ENCODE results near the gene ANXA11.
"Not testable (repeated sequence)": the region's sequence is repeated elsewhere in the genome, so short reads cannot be mapped to it uniquely, and the experiment has no call there.

ANXA11 gene

DNA sequence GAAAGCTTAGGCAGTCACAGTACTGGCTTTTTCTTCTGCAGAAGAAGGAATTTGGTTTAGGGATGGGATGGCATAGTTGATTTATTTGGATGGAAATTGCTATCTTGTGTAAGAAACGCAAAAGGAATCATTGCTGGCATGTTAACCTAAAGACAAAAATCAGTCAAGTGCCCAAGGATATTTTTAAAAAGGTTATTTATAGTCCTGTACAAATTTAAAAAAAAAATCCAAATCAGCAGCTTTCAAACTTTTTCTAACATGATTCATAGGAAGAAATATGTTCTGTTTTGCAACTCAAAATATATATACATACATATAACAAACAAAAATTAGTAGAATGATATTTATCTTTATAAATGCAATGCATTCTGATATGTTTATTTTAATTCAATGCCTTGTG, 28.5 kb upstream of the ANXA11 start:
- H3K4me3 Mint-ChIP-seq; H3K9me3 Mint-ChIP-seq; H3K36me3 Mint-ChIP-seq (ENCODE audit: low read depth); intact Hi-C loops (cut with micrococcal nuclease); H3K27ac Mint-ChIP-seq; H3K4me1 Mint-ChIP-seq (ENCODE audit: low read depth); H3K27me3 Mint-ChIP-seq: not testable (repeated sequence)

DNA sequence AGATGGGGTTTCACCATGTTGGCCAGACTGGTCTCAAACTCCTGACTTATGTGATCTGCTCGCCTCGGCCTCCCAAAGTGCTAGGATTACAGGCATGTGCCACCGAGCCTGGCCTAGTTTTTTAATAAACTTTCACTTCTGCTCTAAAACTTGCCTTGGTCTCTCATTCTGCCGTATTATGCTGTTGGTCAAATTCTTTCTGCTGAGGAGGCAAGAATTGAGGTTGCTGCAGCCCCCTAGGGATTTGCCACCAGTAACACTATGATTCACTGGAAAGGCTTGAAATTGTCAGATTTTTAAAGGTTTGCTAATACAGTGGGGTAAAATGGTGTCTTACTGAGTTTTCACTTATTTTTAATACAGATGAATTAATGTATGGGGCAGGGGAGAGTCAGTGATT, 21.4 kb upstream of the ANXA11 start:
- Mint-ChIP-seq H3K27ac (peak overlapping the region; percentile 47), H3K4me1 (ENCODE audit: low read depth) (peaks cover 21% of the 10 kb centered on the region)
- H3K4me3 Mint-ChIP-seq; H3K27me3 Mint-ChIP-seq; H3K36me3 Mint-ChIP-seq (ENCODE audit: low read depth); H3K9me3 Mint-ChIP-seq; intact Hi-C loops (cut with micrococcal nuclease): not testable (repeated sequence)

- H3K4me3 Mint-ChIP-seq; H3K9me3 Mint-ChIP-seq; H3K36me3 Mint-ChIP-seq (ENCODE audit: low read depth); intact Hi-C loops (cut with micrococcal nuclease); H3K27ac Mint-ChIP-seq; H3K27me3 Mint-ChIP-seq: not testable (repeated sequence)
- H3K4me1 Mint-ChIP-seq (ENCODE audit: low read depth): peaks cover 21% of the 10 kb centered on the region
Measured at GRCh38 chr10:80223031-80223419, 17.7 kb upstream of the ANXA11 start.

- H3K36me3 Mint-ChIP-seq (ENCODE audit: low read depth); intact Hi-C loops (cut with micrococcal nuclease); H3K4me1 Mint-ChIP-seq (ENCODE audit: low read depth); H3K27ac Mint-ChIP-seq; H3K27me3 Mint-ChIP-seq; H3K9me3 Mint-ChIP-seq; H3K4me3 Mint-ChIP-seq: not testable (repeated sequence)
Measured at GRCh38 chr10:80218878-80219277, 13.5 kb upstream of the ANXA11 start.

- intact Hi-C loops (cut with micrococcal nuclease); H3K36me3 Mint-ChIP-seq (ENCODE audit: low read depth); H3K27me3 Mint-ChIP-seq: not testable (repeated sequence)
Measured at GRCh38 chr10:80214368-80214982, 9.1 kb upstream of the ANXA11 start.

GRCh38 chr10:80212535-80213115, 7.3 kb upstream of the ANXA11 start:
- H3K27me3 Mint-ChIP-seq; H3K27ac Mint-ChIP-seq; H3K9me3 Mint-ChIP-seq; H3K36me3 Mint-ChIP-seq (ENCODE audit: low read depth); H3K4me3 Mint-ChIP-seq; intact Hi-C loops (cut with micrococcal nuclease): not testable (repeated sequence)
- peaks cover 10% of the 10 kb centered on the region for H3K4me1 Mint-ChIP-seq (ENCODE audit: low read depth)

More at GRCh38 chr10:80214368-80214982, 9.1 kb upstream of the ANXA11 start:
- H3K4me3 Mint-ChIP-seq, H3K27ac Mint-ChIP-seq, H3K9me3 Mint-ChIP-seq: not testable (repeated sequence)
- peaks cover 10% of the 10 kb centered on the region for H3K4me1 Mint-ChIP-seq (ENCODE audit: low read depth)

- no peaks in the 10 kb centered on the region for H3K36me3 Mint-ChIP-seq (ENCODE audit: low read depth)
Measured at GRCh38 chr10:80211786-80212185, 6.4 kb upstream of the ANXA11 start.

DNA sequence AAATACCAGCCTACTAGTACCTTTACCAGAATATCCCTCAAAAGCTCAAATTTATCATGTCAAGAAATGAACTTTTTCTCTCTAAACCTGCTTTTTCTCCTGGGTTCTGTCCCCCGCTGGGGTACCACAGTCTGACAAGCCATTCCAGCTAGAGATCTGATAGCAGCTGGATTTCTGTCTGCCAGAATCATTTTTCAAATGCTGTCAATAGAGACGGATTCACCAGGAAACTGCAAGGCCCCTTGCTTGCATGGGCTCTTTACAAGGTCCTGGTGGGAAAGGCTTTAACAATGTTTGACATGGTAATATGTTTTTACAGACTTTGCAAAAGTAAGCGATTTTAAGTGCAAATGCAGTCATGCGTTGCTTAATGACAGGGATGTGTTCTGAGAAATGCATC, 4.9 kb upstream of the ANXA11 start:
- Mint-ChIP-seq H3K4me1 (ENCODE audit: low read depth) (peaks cover 18% of the 10 kb centered on the region), H3K27me3 (peaks cover 5% of the 10 kb centered on the region), H3K4me3 (no peak overlapping the region), H3K36me3 (ENCODE audit: low read depth) (peaks cover 4% of the 10 kb centered on the region), H3K9me3 (no peaks in the 10 kb centered on the region), H3K27ac (no peak overlapping the region)
- intact Hi-C loops (cut with micrococcal nuclease): no loop called here

More at GRCh38 chr10:80211786-80212185, 6.4 kb upstream of the ANXA11 start:
- intact Hi-C loops (cut with micrococcal nuclease): no loop called here
- Mint-ChIP-seq H3K4me3 (no peak overlapping the region), H3K27me3 (peaks cover 5% of the 10 kb centered on the region), H3K27ac (no peak overlapping the region), H3K9me3 (no peaks in the 10 kb centered on the region), H3K4me1 (ENCODE audit: low read depth) (peaks cover 10% of the 10 kb centered on the region)

GRCh38 chr10:80207768-80208370, 2.5 kb upstream of the ANXA11 start:
- no peak overlapping the region for H3K27ac Mint-ChIP-seq
- intact Hi-C loops (cut with micrococcal nuclease): no loop called here
- peaks cover 33% of the 10 kb centered on the region for H3K4me1 Mint-ChIP-seq (ENCODE audit: low read depth)
- peaks cover 18% of the 10 kb centered on the region for H3K36me3 Mint-ChIP-seq (ENCODE audit: low read depth)
- H3K4me3 Mint-ChIP-seq: no peak overlapping the region
- peaks cover 2% of the 10 kb centered on the region for H3K27me3 Mint-ChIP-seq
- H3K9me3 Mint-ChIP-seq: no peaks in the 10 kb centered on the region

DNA sequence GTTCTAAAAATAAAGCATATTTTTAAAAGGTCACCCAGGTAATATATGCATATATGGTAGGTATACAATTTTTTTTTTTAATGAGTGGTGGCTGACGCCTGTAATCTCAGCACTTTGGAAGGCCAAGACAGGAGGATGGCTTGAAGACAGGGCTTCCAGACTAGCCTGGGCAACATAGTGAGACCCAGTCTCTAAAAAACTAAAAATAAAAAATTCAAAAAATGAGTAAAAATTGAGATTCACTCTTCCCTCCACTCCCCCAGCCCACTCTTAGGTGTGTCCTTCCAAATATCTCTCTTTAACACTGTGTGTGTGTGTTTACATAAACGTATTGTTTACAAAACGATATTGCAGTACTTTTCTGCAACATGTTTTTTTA, 929 bp upstream of the ANXA11 start:
- peaks cover 22% of the 10 kb centered on the region for H3K36me3 Mint-ChIP-seq (ENCODE audit: low read depth)
- intact Hi-C loops (cut with micrococcal nuclease): no loop called here
- no peaks in the 10 kb centered on the region for H3K9me3 Mint-ChIP-seq
- H3K4me3 Mint-ChIP-seq: no peak overlapping the region
- H3K27me3 Mint-ChIP-seq: peaks cover 2% of the 10 kb centered on the region
- H3K27ac Mint-ChIP-seq: peak overlapping the region; percentile 98
- H3K4me1 Mint-ChIP-seq (ENCODE audit: low read depth): peaks cover 39% of the 10 kb centered on the region

GRCh38 chr10:80204677-80205476, 460 bp downstream of the ANXA11 start:
- intact Hi-C loops (cut with micrococcal nuclease): loop anchor here (5.0 kb wide), 1 partner anchor 38 kb away; no protein-coding TSS in a partner anchor
- Mint-ChIP-seq H3K36me3 (ENCODE audit: low read depth) (peaks cover 29% of the 10 kb centered on the region), H3K4me3 (peak overlapping the region; percentile 88), H3K27ac (peak overlapping the region; percentile 98), H3K9me3 (no peaks in the 10 kb centered on the region), H3K27me3 (no peaks in the 10 kb centered on the region), H3K4me1 (ENCODE audit: low read depth) (peaks cover 53% of the 10 kb centered on the region)

DNA sequence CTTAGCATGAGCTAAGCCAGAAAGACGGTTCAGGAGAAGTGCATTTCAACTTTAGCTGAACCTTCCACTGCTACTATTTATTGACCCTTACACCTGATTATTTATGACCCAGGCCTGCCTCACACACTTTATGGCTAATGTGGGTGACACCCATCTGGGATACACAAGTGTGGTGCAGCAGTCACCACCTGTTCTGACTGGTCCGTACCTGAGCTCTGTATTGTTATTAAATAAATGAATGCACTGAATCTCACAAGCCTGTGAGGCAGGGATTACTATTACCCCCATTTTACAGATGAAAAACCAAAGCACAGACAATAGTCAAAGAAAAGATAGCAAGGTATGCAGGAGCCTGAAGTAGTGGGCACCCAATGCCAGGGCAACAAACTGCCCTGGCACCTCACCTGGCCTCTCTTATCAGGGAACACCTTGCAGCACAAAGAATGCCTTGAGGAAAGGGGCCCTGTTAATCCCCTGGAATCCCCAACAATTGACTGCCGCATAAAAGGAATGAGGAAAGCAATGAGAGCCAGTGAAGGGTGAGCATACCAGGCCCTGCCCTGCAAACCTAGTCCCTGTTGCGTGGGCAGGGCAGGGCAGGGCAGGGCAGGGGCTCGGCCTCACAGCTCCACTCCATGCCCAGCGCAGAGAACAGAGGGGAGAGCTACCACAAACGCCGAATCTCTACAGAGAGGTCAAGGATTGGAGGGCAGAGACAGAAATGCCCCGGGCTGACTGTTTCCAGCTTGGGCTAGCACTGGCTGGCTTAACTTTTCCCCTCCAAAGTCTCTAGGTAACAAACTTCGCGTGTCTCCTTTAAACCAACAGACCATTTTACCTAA, 1.3 kb downstream of the ANXA11 start:
- Mint-ChIP-seq H3K9me3 (no peaks in the 10 kb centered on the region), H3K4me3 (peak overlapping the region; percentile 88), H3K4me1 (ENCODE audit: low read depth) (peaks cover 58% of the 10 kb centered on the region), H3K36me3 (ENCODE audit: low read depth) (peaks cover 29% of the 10 kb centered on the region), H3K27me3 (no peaks in the 10 kb centered on the region), H3K27ac (peak overlapping the region; percentile 98)
- intact Hi-C loops (cut with micrococcal nuclease): loop anchor here (2.0 to 5.0 kb wide), 2 partner anchors 17 to 37 kb away; no protein-coding TSS in a partner anchor

GRCh38 chr10:80202934-80203834, 2.2 kb downstream of the ANXA11 start:
- no peaks in the 10 kb centered on the region for H3K9me3 Mint-ChIP-seq
- peaks cover 36% of the 10 kb centered on the region for H3K36me3 Mint-ChIP-seq (ENCODE audit: low read depth)
- H3K27me3 Mint-ChIP-seq: no peaks in the 10 kb centered on the region
- intact Hi-C loops (cut with micrococcal nuclease): loop anchor here (2.0 to 5.0 kb wide), 2 partner anchors 16 to 36 kb away; no protein-coding TSS in a partner anchor
- peak overlapping the region; percentile 98 for H3K27ac Mint-ChIP-seq
- H3K4me1 Mint-ChIP-seq (ENCODE audit: low read depth): peaks cover 67% of the 10 kb centered on the region
- peak overlapping the region; percentile 88 for H3K4me3 Mint-ChIP-seq
